GM12872 (cell line): ENCODE results near the gene NOXRED1.

ENCODE experiments used
- CTCF ChIP-seq: IDR thresholded peaks from 3 replicates; pipeline ENCODE4 v1.5.1; 2011; ENCODE audit warnings: low read depth, mild to moderate bottlenecking, low read length, moderate library complexity; ENCODE audit not compliant: insufficient read depth

Gene NOXRED1

GRCh38 chr14:77403768-77404167, 19.6 kb downstream of the NOXRED1 start:
- no peak for TF ChIP-seq CTCF

- no peak for TF ChIP-seq CTCF
These were observed 23.1 kb downstream of the NOXRED1 start for GRCh38 chr14:77400216-77400615.

- TF ChIP-seq CTCF = no peak
These were observed 33.1 kb downstream of the NOXRED1 start for GRCh38 chr14:77390188-77390587.

GRCh38 chr14:77378701-77379100, 44.6 kb downstream of the NOXRED1 start:
- no peak for TF ChIP-seq CTCF

- no peak for TF ChIP-seq CTCF
These were observed 45.9 kb downstream of the NOXRED1 start for GRCh38 chr14:77377502-77377844.

GRCh38 chr14:77376771-77377501, 46.4 kb downstream of the NOXRED1 start, which contains the start of the genes SAMD15 and TMED8:
SAMD15 (plus strand) TSS chr14:77377379; CDS start chr14:77377419, 40 bp downstream.
TMED8 (minus strand) TSS chr14:77377094; CDS start chr14:77377053, 41 bp downstream.
- 0 out of 3 replicates have a peak, but pooled peaks have one; percentile 22 for TF ChIP-seq CTCF

GRCh38 chr14:77375973-77376770, 47.2 kb downstream of the NOXRED1 start:
- no peak for TF ChIP-seq CTCF
